NCI-H1105 (cell line): ENCODE measurements around the gene PARD6A.

Experiments
- DNase-seq: peaks from one replicate; lab custom pipeline; 2025; lab: John Stamatoyannopoulos, UW

The PARD6A gene

DNA sequence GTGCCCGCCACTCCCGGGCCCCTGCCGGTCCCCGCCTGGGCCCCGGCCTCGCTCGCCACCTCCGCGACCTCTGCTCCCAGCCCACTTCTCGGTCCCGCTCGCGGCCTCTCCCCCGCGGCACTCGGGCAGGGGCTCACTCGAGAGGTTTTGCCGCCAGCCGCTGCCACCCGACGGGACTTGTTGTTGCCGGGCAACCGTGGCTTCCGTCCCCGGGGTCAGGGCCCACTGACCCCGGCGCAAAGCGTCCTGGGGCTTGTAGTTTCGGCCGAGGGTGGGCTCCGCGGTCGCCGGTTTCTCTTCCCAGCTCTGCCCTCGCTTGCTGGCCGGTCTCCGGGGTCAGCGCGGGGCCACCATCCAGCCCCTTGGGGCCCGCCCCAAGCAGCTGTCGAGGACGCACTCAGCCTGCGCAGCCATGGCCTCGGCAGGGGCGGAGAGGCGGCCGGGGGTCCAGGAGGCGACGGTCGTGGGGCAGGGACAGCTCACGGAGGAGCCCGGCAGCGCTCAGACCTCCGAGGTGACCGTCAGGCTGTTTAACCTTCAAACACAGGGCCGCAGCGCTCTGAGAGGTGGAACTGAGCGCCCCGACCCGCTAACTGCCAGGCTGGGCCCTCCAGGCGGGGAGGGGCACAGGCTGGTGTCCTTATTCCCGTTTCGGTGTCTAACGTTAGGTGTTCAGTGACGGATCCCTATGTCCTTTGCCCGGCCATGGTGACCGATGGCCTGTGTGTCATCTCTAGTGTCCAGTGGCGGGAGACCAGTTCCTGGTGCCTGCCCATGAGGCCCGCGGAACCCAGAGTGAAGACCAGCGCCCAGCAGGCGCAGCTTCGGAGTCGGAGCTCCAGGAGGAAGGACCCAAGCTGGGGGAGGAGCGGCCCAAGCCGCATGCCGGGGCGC is 6.0 kb downstream of the PARD6A start, which contains the start of the genes C16orf86 and ENKD1:
C16orf86 (plus strand) TSS at position 256 of the 894 bp plus-strand sequence; CDS start at position 413, 157 bp downstream.
ENKD1 (minus strand) TSS at position 192 of the 894 bp plus-strand sequence. CDS start 308 bp downstream, outside the sequence.
- peak; percentile 62 for DNase-seq

DNA sequence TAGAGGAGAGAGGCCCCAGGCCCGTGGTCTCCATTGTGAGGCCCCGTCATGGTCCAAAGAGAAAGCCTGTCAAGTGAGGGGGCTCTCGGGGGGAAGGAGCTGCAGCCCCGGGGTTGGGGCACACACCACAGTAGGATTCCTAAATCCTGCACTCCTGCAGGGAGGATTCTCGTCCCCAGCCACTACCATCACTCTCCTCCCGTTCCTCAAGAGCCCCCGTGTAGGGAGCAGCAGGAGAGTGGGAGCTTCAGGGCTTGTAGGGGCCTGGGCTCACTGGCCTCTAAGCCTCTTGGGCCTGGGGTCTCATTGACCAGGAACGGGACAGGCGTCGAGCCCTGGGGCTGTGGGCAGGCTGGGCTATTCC is 6.7 kb downstream of the PARD6A start:
- DNase-seq: no peak

DNA sequence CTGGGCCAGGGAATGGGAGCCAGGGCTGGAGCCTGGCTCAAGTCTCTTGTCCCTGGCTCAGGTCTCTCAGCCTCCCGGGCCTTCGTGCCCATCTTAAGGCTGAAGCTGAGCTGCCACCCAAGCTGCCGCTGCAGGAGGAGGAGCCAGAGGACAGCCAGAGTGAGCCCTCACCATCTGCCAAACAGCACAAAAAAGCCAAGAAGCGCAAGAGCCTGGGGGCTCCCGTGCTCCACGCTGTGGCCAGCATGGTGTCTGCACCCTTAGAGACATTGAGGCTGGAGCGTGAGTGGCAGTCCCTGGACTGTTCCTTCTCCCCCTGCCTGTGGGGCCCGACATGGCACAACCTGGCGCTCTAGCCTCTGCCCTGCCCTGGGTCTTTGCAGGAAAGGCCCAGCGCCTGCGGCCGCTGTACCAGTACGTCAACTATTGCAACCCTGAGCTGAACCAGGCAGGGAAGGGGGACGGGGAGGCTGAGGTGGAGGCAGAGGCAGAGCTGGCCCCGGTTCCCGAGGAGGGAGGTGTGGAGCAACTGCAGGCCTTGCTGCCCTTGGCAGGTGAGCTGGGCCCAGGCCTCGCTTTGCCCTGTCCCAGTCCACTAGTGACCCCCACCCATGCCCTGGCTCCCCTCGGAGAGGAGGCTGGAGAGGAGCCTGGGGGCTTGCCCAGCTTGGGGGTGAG is 7.2 kb downstream of the PARD6A start:
- DNase-seq: peak; percentile 60

DNA sequence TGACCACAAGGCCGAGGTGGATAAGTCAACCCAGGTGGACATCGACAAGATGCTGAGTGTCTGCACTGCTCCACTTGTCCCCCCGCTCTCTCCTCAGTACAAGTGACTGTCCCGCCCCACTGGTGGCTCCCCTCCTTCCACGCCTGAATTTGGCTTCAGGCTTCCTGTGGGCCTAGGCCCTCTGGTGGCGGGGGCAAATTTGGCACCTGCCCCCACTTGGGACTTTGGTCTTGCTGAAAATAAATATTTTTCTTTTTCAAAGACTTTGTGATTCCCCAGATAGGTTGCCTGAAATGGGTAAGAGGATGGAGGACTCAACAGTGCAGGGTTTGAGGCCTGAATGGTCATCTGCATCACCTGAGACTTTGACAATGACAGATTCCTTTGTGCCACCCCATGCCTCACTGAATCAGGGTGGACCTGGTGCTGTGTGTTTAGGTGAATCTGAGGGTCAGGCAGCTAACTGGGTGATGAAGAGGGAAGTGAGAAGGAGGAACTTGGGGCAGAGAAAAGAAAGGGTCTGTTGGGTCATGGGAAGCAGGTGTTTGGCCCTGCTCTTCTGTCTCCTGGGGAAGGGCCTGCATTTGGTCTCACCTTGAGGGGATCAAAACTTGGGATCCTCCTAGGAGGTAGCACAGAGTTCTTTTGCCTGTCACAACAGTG is 7.9 kb downstream of the PARD6A start:
- DNase-seq: no peak

DNA sequence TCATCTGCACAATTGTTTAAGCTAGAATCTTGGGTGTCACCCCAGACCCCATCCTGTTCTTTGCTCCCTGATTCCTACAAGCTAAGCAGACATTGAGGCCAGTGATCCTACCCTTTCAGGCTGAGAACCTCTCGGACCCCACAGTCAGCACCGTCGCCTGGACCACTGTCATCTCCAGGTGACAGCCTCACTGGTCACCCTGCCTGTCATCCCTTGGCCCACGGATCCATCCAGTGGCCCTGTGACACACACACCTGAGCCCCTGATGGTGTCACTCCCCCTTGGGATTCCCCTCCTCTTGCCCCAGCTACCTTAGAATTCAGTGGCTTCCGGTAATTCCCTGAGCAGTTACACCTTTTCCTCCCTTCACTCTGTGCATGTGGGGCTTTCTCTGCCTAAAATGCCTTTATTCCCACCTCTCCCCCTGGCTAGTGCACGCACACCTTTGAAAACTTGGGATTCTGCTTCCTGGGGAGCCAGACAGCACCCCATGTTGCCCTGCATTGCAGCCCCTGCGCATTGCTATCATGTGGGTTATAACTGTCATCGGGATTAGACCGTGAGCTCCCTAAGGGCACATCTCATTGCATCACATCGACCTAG is 8.8 kb downstream of the PARD6A start:
- DNase-seq: no peak

DNA sequence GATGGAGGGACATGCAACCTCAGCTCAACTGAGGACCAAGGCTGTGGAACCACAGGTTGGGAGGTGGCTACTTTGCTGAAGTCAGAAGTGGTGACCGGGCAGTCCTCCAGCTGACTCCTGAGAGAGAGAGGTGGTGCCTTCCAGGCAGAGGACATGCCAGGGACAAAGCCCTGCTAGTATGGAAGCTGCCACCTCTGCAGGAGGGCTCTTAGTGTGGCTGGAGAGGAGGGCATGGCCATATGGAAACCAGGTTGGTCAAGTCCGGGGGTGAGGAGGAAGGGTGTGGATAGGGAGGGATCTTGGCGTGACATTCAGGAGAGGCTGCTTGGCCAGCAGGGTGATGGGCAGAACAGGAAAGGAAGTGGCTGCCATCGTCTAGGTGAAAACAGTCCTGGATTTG is 11.5 kb downstream of the PARD6A start:
- DNase-seq: no peak

DNA sequence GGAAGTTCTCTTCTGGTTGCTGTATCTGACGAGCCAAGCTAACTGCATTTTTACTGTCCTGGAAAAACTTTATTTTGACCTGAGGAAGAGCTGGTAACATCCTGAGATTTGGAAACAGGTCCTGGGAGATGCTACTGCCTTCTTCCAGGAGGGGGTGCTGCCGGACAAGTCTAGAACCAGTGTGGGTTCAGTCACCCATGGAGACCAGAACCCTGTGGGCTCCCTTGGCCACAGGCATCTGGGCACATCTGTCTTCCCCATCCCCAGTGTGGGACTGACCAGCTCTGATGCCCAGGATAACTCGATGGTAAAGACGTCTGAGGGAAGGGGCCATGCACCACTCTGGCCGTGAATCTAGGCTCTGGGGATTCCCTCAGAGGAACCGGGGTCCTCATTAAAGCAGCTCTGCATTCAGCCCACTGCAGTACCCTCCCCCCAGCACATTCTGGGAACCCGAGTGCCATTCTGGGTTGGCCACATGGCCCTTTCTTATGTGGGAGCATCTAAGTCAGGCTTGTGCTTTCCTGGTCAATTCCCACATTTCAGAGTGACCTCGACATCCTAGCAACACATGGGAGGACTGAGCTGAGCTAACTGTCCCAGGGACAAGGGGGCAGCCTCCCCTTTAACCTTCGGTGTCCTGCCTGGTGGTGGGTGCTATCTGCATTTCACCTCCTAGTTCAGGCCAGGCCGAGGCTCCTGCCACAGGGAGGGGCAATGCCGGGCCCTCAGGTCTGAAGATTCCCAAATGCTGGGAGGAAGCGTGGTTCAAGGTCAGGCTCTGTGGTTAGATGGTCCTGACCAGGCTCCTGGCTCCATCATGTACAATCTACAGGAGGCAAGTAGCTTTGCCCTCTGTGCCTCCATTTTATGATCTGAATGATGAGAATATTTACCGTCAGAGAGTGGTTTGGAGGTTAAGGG is 12.2 kb downstream of the PARD6A start:
- no peak for DNase-seq

DNA sequence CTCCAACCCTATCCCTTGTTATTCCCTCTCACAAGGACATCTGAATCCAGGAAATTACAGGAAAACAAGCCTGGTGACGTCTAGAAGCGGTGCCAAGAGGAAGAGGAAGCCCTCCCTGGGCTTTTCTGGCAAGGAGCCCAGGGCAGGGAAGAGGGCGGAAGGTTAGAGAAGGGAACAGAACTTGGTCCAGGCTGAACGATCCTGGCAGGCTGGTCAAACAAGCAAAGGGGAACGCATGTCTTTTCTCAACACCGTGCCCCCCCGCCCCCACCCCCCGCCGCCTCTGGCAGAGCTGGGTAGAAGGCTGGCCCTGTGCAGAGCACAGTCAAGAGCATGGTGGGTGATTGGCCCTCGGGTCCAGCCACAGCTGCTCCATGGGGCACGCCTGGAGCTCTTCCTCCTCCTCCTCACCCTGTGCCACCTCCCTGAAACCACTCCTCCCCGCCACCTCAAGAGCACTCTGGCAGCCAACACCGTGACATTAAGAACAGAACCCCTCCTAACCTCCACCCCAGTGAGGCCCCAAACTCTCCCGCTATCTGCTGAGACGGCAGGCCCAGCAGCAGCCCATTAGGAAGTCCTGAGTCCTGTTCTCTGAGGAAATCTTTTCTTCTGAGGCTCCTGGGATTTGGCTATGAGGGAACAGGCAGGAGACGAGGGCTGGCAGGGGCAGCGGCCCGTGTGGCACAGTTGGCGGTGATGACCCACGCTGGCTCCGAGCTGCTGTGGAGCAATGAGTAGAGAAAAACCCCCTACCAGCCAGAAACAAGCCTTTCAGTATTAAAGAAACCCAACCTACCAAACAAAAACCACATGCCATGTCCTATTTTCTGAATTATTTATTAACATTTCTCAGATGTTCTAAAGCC is 13.2 kb downstream of the PARD6A start:
- DNase-seq: no peak

DNA sequence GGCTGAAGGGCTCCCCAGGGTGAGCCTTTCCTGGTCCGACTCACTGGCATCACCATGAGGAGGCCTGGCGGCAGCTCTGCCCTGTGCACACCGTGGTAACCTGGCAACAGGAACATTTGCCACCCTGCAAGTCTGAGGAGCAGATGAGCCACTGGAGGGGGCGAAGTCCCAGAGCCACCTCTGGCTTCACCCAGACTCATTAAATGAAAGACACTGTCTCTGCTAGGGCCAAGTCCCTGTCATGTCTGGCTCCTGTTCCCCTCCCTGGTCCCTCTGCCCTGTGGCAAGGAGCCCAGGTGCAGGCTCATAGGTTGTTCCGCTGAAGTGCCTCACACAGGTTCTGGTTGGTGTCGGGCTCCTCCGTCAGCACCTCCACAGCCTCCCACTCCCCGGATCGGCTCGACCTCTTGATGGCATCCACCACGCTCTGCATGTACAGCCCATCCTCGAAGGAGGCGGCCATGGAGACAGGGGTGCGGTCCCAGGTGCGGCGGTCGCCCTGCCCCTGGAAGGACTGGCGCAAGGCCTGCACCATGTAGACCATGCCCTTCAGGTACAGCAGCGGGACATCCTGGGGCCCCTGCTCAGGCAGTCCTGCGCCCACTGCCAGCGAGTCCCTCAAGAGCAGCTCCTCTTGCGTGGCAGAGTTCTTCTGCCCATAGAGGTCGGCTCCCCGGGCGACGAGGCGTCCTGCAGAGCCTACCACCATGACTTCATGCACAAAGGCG is 14.3 kb downstream of the PARD6A start:
- no peak for DNase-seq

DNA sequence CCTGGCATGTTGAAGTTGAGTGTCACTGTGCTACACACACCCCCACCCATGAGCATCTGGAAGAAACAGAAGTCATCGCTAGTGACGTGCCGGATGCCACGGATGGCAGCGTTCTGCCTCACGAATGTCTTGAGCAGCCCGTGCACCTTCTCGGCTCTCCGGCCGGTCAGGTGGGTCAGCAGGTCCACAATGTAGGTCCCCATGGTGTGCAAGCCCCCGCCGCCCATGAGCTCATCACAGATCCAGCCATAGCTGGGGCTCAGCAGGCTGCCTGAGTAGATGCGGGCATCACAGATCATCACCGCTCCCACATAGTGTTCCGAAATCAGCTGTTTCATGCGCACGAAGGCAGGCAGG is 14.8 kb downstream of the PARD6A start:
- no peak for DNase-seq

DNA sequence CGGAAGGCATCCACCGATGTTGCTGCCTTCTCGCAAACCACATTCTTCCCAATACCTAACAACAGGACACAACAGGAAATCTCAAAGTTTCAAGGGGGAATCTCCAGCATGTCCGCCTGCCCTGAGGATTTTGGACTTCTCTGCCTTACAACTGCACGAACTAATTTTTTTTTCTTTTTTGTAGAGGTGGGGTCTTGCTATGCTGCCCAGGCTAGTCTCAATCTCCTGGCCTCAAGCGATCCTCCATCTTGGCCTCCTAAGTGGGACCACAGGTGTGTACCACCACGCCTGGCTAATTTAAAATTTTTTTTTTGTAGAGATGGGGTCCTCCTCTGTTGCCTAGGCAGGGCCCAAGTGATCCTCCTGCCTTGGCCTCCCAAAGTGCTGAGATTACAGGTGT is 15.2 kb downstream of the PARD6A start:
- no peak for DNase-seq

DNA sequence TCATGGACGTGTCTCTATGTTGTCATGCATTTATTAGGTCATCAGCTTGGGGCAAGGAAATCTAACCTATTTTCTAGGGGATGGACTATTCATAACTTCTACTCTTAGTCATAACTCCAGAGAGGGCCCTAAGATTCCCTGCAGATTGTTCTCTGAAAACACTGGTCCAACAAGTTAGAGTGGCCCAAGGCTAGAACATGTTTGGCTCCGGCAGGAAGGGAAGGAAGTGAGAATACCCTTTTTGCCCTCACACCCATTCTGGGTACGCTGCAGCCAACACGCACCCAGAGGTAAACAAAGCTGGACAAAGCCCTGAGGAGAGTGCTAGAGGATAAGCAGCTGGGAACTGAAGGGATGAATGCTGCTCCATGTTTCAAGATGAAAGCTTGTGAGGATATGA is 15.8 kb downstream of the PARD6A start:
- no peak for DNase-seq

DNA sequence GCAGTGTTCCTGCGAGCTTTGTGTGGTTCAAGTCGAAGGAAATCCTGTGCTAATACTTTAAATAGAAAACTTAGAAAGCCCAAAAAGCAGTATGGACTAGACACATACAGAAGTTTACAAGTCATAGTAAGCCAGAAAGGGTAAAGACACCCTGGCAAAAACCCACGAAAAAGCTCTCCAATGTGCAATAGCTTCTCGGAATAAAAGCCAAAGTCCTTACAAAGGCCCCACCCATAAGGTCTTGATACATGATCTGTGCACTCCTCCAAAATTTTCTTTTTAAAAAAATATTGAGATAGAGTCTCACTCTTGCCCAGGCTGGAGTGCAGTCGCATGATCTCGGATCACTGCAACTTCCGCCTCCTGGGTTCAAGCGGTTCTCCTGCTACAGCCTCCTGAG is 16.2 kb downstream of the PARD6A start:
- DNase-seq: no peak

DNA sequence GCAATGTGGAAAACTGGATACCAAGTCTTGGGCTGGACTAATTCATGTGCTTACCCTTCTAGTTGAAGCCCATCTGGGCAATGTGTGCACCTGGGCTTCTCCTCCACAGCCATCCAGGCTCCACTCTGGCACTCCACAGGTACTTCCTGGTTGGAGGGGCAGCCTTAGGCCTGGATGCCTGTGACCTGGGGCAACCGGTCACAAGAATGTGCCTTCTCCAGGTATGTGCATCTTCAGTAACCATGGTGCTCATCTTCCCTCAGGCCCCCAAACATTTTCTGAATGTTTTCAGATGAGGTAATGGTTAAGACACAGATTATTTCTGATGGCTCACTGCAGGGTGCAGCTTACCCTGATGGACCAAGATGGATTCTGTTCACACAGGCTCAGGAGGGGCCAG is 17.0 kb downstream of the PARD6A start:
- no peak for DNase-seq

DNA sequence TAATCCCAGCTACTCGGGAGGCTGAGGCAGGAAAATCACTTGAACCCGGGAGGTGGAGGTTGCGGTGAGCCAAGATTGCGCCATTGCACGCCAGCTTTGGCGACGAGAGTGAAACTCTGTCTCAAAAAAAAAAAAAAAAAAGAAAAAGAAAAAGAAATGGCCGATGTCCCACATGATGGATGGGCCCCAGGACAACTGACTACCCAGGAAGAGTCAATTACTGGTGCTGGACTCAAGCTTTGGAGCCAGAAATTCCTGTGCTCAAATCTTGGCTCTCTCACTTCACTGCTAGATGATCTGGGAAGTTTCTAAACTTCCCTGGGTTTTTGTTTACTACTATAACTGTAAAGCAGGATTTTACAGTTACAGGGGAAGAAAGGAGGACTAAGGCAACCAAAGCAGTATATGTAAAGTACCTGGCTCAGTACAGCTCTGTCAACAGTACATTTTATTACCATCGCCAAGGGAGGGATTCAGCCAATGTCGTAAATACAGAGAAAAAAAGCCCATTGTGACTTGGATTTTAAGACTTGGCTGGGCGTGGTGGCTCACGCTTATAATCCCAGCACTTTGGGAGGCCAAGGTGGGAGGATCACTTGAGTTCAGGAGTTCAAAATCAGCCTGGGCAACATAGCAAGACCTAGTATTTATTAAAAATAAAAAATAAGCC is 17.7 kb downstream of the PARD6A start:
- DNase-seq: no peak

DNA sequence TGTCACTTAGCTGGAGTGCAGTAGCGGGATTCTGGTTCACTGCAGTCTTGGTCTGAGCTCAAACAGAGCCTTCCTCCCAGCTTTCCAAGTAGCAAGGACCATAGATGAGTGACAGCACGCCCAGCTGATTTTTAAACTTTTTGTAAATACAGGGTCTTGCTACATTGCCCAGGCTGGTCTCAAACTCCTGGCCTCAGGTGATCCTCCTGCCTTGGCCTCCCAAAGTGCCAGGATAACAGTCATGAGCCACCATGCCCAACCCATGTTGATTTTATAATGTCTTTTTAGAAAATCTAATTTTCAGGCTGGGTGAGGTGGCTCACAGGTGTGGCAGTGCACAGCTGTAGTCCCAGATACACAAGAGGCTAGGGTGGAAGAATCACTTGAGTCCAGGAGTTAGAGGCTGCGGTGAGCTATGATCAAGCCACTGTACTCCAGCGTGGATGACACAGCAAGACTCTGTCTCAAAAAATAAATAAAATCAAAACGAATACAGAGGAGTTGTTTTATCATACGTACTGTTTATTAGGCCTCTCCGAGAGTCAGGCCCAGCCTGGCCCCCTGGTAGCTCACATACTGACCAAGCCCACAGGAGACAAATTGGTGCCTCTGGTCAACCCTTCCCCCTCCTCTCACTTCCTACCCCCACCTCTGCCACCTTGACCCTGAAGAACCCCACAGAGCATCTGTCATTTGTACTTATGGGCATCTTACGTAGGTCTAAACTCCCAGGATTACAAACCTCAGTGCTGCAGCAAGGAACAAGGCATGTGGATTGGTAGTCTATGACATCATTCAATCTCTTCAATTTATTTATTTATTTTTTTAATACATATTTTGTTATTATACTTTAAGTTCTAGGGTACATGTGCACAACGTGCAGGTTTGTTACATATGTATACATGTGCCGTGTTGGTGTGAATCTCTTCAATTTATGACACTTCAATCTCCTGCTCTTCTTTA is 19.5 kb downstream of the PARD6A start:
- DNase-seq: no peak

DNA sequence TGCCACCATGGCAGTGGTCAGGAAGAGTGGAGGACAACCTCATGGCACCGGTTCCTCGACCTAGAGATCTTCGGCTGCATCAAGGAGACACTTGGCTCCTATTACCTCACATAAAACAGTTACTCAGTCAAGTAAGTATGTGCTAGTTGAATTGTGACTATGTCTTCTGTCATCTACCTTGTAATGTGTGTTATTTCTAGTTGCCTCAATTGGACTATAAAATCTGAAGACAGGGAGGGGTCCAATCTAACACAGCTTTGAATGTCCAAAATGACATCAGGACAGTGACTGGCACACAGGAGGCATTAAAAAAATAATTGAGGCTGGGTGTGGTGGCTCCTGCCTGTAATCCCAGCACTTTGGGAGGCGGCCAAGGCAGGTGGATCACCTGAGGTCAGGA is 23.0 kb downstream of the PARD6A start:
- DNase-seq: no peak
